HG03460 (cell line): ENCODE data around the gene PM20D1.

ENCODE experiments used
- ATAC-seq: cut with Tn5 transposase; IDR thresholded peaks from one replicate; pipeline ENCODE4 v1.9.1; 2021; ENCODE audit not compliant: unreplicated experiment

PM20D1 gene

GRCh38 chr1:205780335-205780734 lies 69.6 kb downstream of the PM20D1 start:
- ATAC-seq = no peak
